Mesenteric fat pad (tissue), 1 donor: ENCODE data around the gene NOTCH1. TPM values are rescaled to one million over a fixed set of nuclear protein-coding genes. Genes with fewer than 3 reads are reported as not detected.

Experiments used
- DNase-seq: peaks from one replicate; pipeline ENCODE4 v3.0.0-alpha.2; 2020; ENCODE audit warnings: low spot score
- total RNA-seq: library from RNA; stranded (reverse); fragmentation: NEBNext Ultra II Directional; extraction: Animal tissue kit (Norgen Biotek cat#: 25700); gene quantifications from one replicate; pipeline ENCODE4 v1.2.1, GENCODE V29; 2021
- donor health status: DM: yes; HTN: yes; CAD: no.

NOTCH1 gene
- total RNA-seq, 1 donor from 2014 or later: 89.5 TPM

DNA sequence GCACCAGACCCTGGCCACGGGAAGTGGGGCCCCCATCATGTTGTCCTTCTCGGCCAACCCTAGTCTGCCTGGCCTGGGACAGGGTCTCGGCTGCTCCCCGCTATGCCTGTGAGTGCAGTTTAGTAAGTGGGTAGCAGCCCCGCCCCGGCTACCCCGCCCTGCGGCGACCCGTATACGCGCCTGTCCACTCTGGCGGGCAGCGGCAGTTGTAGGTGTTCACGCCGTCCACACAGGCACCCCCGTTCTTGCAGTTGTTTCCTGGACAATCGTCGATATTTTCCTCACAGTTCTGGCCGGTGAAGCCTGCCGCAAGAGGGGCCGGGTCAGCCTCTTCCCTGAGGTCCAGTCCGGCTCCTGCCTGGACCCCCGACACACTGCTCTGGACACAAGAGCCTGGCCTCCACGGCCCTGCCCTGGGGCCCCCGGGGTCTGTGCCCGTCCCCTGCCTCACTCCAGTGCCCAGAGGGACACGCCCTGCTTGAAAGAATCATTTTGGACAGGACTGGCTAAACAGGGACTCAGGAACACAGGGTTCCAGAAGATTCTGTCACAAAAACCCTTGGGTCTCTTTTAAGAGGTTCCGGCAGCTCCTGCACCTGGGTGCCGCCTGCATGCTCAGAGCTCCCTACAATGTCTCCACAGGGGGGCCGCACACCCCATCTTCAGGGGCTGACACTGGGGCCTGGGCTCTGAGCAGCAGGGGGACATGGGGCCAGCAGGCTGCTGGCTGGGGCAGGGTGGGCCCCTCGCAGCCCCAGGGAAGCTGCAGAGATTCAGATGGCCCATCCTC is 26.4 kb downstream of the NOTCH1 start:
- no peak for DNase-seq

DNA sequence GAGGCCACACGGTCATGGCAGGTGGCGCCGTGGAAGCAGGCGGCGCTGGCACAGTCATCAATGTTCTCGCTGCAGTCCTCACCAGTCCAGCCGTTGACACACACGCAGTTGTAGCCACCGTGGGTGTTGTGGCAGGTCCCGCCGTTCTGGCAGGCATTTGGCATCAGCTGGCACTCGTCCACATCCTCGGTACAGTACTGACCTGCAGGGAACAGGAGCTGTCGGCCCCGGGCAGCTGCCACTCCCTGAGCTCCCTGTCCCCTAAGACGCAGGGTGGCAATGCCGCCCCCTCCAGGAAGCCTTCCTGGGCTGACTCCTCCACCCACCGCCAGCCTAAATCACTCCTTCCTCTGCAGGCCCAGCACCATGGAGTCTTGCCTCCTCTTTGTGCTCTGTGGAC is 27.2 kb downstream of the NOTCH1 start:
- no peak for DNase-seq

DNA sequence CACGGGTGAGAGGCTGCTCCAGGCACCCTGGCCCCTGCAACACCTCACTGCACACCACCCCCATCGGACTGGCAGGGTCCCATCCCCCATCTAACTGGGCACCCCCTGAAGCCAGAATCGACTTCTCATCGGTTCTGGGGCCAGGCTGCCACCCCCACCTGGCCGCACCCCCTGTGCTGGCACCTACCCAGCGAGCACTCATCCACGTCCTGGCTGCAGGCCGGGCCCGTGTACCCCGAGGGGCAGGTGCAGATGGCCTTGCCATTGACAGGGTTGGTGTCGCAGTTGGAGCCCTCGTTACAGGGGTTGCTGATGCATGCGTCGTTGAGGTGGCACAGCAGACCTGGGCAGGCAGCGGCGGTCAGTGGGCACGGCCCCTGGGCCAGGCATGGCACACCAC is 27.9 kb downstream of the NOTCH1 start:
- DNase-seq: no peak

DNA sequence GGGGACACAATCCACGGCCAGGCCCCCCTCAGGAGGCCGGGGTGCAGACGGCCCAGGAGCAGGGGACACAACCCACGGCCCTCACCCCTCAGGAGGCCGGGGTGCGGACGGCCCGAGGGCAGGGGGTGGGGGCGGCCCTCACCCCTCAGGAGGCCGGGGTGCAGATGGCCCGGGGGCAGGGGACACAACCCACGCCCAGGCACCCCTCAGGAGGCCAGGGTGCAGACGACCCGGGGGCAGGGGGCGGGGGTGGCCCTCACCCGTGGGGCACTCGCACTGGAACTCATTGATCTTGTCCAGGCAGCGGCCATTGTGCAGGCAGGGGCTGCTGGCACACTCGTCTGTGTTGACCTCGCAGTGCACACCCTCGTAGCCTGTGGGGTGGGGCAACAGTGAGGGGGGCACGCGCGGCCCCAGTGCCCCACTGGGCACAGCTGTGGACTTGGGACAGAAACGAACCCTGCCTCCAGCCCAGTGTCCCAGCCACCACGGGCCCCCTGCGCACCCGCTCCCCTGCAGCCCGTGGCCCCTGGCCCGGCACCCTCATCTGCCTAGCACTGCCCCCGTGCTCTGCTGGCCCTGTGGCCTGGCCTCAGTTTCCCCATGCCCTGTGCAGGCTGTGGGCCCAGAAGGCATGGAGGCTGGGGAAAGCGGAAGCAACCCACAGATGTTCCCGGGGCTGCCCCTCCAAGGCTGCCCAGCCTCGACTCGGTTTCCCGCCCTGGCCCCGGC is 28.7 kb downstream of the NOTCH1 start:
- no peak for DNase-seq

DNA sequence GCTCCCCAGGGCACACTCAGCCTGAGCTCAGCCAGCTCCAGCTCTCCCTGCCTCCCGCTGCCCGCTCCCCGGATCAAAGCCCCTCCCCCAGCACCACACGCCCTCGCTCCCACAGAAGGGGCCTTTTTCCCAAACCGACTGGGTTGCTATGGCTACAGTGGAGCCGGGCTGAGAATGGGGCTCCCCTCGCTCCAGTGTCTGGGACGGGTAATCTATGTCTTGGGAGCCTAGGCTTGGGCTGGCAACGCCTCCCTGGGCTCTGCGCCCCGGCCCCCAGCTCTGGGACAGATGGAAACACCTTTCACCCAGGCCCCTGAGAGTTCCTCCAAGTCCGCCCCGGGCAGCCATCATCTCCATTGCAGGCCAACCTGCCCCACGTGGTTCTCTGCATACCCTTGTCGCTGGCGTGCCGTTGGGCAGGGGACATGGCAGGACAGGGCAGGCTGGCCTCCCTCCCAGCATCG is 29.6 kb downstream of the NOTCH1 start:
- no peak for DNase-seq

DNA sequence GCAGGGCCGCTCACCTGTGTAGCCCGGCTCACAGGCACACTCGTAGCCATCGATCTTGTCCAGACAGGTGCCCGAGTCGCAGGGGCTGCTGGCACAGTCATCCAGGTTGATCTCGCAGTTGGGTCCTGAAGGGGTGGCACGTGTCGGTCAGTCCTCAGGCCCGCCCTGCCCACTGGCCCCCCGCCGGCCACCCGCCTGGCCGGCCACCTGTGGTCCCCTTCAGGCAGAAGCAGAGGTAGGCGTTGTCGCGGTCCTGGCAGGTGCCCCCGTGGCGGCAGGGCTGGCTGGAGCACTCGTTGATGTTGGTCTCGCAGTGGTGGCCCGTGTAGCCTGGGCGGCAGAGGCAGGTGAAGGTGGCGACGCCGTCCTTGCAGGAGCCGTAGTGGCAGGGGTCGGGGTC is 30.6 kb downstream of the NOTCH1 start:
- no peak for DNase-seq

DNA sequence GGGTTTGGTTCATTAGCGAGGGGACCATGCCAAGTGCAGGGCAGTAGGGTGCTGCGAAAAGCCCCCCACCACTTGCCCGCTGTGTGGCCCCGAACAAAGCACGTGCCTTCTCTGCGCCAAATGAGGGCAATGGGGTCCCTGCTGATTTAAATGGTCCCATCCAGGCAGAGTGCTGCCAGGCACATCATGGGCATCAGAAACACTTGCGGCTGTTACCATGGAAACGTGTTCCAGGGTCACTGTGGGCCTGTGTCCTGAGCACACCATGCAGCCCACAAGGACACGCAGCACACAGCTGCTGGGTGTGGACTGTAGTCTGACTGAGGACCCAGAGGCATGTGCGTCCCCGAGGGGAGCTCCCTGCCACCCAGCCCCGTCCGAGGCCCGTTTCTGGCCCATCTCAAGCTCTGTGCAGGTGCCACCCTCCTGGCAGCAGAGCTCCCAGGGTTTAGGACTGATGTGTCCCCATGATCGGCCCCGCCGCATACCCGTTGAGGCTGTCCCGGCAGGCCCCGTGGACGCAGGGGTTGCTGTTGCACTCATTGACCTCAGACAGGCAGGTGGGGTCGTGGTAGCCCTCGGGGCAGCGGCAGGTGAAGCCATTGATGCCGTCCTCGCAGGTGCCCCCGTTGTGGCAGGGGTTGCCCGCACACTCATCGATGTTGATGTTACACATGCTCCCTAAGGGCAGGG is 31.7 kb downstream of the NOTCH1 start:
- DNase-seq: no peak

DNA sequence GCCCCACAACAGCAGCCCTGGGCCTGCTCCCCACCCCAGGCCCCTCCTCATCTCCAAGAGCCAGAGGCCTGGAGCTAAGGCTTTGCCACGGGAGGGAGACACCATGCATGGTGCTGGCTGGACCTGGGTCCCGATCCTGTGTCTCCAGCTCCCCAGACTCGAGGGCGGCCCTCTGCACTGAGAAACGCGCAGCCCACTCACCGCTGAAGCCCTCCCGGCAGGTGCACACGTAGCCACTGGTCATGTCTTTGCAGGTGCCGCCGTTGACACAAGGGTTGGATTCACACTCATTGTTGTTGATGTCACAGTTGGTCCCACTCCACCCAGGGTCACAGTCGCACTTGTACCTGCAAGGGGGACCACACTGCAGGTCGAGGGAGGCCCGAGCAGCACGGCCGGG is 32.7 kb downstream of the NOTCH1 start:
- no peak for DNase-seq

DNA sequence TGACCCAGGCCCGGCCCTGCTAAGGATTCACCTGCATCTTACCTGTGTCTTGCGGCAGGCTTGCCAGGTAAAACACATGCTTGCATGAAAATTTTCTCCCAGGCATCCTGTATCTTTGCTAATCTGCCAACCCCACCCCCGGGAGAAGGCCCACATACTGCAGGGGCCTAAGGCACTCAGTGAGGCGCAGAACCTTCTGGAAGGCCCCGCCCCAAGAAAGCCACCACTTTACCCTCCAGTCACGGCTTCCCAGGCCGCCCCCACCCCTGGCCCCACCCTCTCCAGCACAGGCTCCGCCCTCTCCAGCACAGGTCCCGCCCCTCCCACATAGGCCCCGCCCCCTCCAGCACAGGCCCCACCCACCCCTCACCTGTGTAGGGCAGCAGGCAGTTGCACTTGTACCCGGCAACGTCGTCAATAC is 33.2 kb downstream of the NOTCH1 start:
- no peak for DNase-seq

DNA sequence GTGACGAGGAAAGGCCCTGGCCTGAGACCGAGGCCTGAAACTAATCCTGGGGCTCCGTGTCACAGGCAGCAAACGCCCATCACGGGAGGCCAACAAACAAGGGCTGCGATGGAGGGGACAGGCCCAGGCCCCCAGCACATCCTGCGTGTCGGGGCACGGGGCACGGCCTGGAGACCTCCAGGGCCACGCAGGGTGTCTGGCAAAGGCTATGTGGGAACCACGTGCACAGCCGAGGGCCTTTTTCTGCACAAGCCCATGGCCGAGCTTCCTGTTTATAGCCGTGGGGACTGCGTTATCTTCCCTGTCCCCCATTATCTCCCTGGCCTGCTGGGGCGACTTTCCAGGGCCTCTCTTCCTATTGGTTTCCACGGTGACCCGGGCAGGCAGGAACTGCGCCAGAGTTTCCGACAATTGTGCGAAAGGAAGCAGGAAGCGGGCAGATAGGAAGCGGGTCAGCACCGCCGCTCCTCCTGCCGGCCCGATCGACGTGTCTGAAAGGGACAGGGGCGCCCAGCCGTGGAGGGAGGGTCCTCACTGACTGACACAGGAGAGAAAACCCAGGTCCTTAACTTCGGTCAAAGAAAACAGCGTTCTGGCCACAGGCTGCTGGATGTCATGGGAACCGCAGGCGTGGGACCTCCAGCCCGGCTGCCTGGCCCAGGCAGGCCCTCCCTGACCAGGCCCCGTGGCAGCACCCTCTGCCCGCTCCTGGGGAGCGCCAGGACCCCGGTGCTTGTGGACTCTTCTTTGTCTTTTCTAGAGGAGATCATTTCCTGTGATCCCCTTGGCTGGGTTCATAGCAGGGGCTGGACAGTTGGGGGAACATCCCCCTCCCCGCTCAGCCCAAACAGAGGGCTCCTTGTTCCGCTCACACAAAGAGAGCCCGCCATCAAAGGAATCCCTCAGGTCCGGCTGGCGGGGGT is 33.9 kb downstream of the NOTCH1 start:
- DNase-seq: no peak

DNA sequence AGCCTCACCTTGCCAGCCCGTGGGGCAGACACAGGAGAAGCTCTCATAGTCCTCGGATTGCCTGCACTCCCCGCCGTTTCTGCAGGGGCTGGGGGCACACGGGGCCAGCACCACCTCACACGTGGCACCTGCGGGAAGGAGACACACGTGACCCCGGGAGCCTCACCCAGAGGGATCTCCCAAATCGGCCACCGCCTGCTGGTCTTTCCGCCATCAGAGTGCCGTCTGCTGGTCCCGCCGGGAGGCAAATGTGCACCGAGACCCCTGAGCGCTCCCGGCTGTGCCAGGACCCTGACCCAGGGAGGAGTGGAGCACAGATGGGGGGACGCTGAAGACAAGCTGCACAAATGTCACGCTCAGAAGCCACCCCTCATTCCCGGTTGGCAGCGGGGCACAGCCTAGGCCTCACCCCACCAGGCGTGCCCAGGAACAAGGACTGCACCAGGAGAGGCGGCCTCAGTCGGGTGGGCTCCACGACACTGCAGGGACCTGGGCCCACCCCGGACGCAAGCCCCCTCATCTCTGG is 34.6 kb downstream of the NOTCH1 start:
- no peak for DNase-seq

DNA sequence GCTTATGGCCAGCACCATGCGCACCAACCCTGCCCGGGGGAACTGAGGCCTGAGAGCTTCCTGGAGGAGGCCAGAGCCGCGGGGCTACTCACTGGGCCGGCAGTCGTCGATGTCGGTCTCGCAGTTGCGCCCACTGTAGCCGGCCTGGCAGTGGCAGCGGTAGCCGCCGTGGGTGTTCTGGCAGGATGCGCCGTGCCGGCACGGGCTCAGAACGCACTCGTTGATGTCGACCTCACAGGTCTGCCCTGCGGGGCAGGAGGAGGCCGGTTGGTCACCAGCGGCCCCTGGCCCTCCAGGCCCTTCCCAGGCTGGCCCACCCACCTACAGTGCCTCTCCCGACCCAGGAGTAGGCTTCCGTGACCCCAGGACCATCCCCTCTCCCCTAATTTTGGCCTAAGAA is 35.3 kb downstream of the NOTCH1 start:
- DNase-seq: no peak

DNA sequence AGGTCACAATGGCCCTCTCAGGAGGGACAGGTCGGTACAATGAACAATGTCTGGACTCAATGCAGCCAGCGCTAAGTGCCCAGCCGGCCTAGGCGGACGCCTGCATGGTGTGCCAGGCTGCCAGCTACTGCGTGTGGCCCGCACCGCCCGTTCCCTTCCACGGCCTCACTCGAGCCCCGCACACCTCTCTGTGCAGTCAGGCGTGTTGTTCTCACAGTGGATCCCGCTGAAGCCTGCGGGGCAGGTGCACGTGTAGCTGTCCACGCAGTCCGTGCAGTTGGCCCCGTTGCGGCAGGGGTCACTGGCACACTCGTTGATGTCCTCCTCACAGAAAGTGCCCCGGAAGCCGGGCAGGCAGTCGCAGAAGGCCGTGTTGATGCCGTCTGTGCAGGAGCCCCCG is 36.3 kb downstream of the NOTCH1 start:
- no peak for DNase-seq

DNA sequence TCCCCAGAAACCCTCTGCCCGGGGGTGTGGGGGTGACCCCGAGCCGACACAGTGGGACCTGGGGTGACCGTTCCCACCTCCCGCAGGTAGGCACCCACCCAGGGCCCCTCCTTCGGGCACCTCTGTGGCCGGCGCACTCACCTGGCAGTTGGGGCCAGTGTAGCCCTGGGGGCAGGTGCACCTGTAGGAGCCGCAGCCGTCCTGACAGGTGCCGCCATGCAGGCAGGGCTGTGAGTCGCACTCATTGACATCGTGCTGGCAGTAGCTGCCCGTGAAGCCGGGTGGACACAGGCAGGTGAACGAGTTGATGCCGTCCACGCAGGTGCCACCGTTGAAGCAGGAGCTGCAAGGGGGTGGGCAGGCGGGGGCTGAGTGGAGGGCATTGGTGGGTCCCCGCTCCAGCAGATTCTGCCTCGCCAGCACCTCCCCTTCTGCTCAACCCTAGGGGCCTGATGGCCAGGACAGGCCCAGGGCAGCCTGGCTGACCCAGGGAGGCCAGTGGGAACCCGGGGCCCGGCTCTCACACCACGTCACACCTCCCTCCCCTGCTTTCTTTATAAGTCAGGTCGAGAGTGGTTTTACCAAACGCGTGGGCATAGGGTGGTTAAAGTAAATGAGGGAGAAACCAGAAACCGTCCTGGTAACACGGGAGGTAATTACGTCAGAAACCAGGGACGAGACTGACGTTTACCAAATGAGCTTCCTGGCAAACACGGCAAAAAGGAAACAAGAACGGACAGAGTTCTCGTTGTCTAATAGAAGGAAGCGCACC is 36.9 kb downstream of the NOTCH1 start:
- no peak for DNase-seq

DNA sequence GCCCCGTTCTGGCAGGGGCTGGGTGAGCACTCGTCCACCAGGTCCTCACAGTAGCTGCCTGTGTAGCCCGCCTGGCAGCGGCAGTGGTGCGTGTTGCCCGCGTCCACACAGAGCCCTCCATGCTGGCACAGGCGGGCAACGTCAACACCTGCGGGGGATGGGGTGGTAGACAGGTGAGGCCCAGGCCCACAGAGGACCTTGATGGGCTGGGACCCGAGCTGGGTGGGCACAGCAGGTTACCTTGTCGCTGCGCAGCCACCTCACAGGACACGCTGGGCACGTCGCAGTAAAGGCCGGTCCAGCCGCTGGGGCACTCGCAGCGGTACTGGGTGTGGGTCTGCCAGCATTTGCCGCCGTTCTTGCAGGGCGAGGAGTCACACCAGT is 37.9 kb downstream of the NOTCH1 start:
- DNase-seq: no peak

DNA sequence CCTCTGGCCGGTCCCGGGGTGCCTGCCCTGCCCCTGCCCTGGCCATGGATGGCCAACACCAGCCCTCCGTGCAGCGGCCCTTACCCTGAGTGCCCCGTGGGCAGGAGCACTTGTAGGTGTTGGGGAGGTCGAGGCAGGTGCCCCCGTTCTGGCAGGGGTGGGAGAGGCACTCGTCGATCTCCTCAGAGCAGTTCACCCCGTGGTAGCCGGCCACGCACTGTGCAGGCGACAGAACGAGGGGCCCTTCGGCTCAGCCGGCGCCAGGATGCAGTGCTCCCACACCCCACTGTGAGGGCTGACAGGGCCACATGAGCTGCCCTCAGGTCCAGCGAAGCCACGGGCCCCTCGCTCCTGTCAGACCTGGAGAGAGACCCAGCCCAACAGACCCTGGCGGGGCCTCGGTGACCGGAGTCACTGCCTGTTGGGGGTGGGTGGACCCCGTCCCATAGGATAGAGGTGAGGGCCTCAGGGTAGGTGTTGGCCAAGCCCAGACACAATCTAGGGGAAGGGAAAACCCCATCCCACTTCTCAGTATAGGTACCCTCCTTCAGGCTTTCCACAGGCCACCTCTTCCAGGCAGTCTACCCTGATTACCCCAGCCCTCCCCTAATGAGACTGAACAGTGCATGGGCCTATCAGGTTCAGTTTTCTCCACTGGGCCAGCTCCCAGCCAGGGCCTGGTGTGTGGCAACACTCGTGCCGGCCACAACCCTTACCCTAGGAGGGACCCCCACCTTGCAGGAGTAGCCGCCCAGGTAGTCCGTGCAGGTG is 38.4 kb downstream of the NOTCH1 start:
- no peak for DNase-seq

DNA sequence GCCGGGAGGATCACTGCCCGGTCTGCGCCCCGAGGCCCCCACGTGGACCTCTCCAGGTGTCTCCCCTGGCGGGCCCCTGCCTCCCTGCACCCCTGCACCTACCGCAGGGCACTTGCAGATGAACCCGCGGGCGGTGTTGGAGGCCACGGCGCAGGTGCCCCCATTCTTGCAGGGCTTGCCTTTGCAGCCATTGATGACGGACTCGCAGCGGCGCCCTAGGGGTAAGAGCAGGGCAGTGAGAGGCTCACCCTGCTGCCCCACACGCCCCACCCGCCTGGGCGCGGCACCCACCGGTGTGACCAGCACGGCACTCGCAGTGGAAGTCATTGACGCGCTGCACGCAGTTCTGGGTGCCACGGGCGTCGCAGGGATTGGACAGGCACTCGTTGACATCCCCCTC is 39.4 kb downstream of the NOTCH1 start:
- DNase-seq: no peak

DNA sequence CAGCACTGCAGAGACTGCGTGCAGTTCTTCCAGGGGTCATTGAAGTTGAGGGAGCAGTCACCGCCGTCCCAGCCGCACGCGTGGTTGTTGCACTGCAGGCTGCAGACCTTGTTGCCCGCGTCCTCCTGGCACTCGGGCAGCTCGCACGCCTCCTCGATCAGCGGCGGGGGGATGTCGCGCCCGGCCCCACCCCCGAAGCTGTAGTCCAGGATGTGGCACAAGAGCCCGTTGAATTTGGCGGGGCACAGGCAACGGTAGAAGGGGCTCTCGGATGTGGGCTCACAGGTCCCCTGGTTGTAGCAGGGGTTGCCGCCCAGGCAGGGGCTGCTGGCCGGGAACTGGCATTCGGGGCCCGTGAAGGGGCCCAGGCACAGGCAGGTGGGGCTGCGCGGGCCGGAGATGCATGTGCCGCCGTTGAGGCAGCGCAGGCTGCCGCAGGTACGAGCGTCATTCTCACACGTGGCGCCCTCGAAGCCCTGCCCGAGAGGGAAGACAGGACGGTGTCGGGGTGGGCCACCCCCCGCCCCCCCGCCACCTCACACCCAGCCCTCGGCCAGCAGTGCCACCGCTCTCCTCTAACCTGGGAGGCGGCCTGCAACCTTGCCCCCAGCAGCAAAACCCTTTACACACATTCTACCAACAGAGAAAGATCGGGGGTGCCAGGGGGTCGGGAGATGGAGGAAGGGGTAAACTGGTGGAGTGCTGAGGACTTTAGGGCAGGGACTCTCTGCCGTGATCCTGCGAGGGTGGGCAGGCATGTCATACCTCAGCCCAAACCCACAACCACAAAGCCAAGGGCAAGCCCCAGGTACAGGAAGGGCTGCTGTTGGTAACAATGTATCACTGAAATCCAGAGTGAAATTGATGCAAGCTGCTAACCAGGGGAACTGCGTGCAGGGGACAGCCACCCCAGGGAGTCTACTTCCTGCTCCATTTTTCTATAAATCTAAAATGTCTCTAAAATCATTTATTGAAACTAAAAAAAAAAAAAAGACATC is 40.1 kb downstream of the NOTCH1 start:
- no peak for DNase-seq
